OCI-LY3 (cell line): Measurements from ENCODE around the gene CFAP251.
"Not testable (repeated sequence)": the region's sequence is repeated elsewhere in the genome, so short reads cannot be mapped to it uniquely, and the experiment has no call there.

ENCODE experiments used
- H2AFZ ChIP-seq: fragments of 200-600, 300-600 bp; shearing (Covaris generic); 2 replicates; pipeline ENCODE4 v1.6.0; 2014; ENCODE audit warnings: antibody characterized with exemption, low read depth, low read length
- H3K27ac ChIP-seq: fragments of 200-600, 300-600 bp; sonication (generic); 2 replicates; pipeline ENCODE4 v1.5.1; 2014; ENCODE audit warnings: mild to moderate bottlenecking, low read length, moderate library complexity, mixed read lengths
- H3K27me3 ChIP-seq: fragments of 200-600, 300-600 bp; sonication (generic); 2 replicates; pipeline ENCODE4 v1.6.1; 2014; ENCODE audit warnings: low read depth, low read length, mixed read lengths
- H3K36me3 ChIP-seq: fragments of 200-600, 300-600 bp; sonication (generic); replicated peaks from 2 replicates; pipeline ENCODE3; 2014; ENCODE audit warnings: low read depth, low read length, mixed read lengths
- H3K4me1 ChIP-seq: fragments of 300-600, 200-600 bp; sonication (generic); 2 replicates; pipeline ENCODE4 v1.6.1; 2014; ENCODE audit warnings: low read length, mixed read lengths
- H3K4me2 ChIP-seq: fragments of 200-600, 300-600 bp; sonication (generic); 2 replicates; pipeline ENCODE4 v1.6.1; 2014; ENCODE audit warnings: low read length, mixed read lengths
- H3K4me3 ChIP-seq: fragments of 300-600, 200-600 bp; sonication (generic); 2 replicates; pipeline ENCODE4 v1.5.1; 2014; ENCODE audit warnings: antibody characterized with exemption, mild to moderate bottlenecking, low read length, moderate library complexity
- H3K79me2 ChIP-seq: fragments of 300-600, 200-600 bp; shearing (Covaris generic); 2 replicates; pipeline ENCODE4 v1.6.1; 2014; ENCODE audit warnings: mild to moderate bottlenecking, low read length, mixed read lengths
- H3K9ac ChIP-seq: fragments of 300-600, 200-600 bp; shearing (Covaris generic); 2 replicates; pipeline ENCODE4 v1.6.0; 2014; ENCODE audit warnings: mild to moderate bottlenecking, low read length, moderate library complexity
- H3K9me3 ChIP-seq: fragments of 200-600, 300-600 bp; shearing (Covaris generic); 2 replicates; pipeline ENCODE4 v1.6.1; 2014; ENCODE audit warnings: low read length, mixed read lengths; ENCODE audit not compliant: insufficient read depth
- H4K20me1 ChIP-seq: fragments of 200-600, 300-600 bp; sonication (generic); 2 replicates; pipeline ENCODE4 v1.6.1; 2016; ENCODE audit warnings: low read length, mixed read lengths; ENCODE audit not compliant: insufficient read depth
- CTCF ChIP-seq: fragments of 200-600, 300-600 bp; sonication (generic); IDR thresholded peaks from 2 replicates; pipeline ENCODE4 v1.5.1; 2014; ENCODE audit warnings: antibody characterized with exemption, low read length, low read depth
- EZH2phosphoT487 ChIP-seq: fragments of 200-600 bp; shearing (Covaris generic); IDR thresholded peaks from 2 replicates; pipeline ENCODE4 v1.6.1; 2018; ENCODE audit warnings: antibody characterized with exemption, mixed run types, low read depth

Gene CFAP251

GRCh38 chr12:121888083-121888477, 30.3 kb upstream of the CFAP251 start:
- no peaks in the 10 kb centered on the region for H4K20me1 ChIP-seq
- peak overlapping the region; percentile 70 for H3K9ac ChIP-seq
- peak overlapping the region; percentile 37 for H3K27ac ChIP-seq
- H3K27me3 ChIP-seq: no peaks in the 10 kb centered on the region
- peak overlapping the region; percentile 83 for H3K4me3 ChIP-seq
- peak overlapping the region; percentile 84 for H3K4me2 ChIP-seq
- TF ChIP-seq CTCF (no peak; the same call in 1 of the 2 replicates), EZH2phosphoT487 (no peak)
- H3K4me1 ChIP-seq: peaks cover 15% of the 10 kb centered on the region
- H3K9me3 ChIP-seq: no peaks in the 10 kb centered on the region
- H3K79me2 ChIP-seq: peaks cover 31% of the 10 kb centered on the region
- H2AFZ ChIP-seq: peak overlapping the region; percentile 88
- H3K36me3 ChIP-seq: no peaks in the 10 kb centered on the region

GRCh38 chr12:121888478-121889273, 29.7 kb upstream of the CFAP251 start, which contains the start of gene PSMD9:
TSS of gene PSMD9 (plus strand) at chr12:121888790. CDS start at chr12:121888857, 67 bp downstream.
- no peak for TF ChIP-seq EZH2phosphoT487
- TF ChIP-seq CTCF: peak; percentile 73
- H3K9me3 ChIP-seq: no peaks in the 10 kb centered on the region
- peak within 1 kb of the TSS; percentile 78 for H3K9ac ChIP-seq
- no peaks in the 10 kb centered on the region for H4K20me1 ChIP-seq
- H3K4me2 ChIP-seq: peak within 1 kb of the TSS; percentile 84
- no peaks in the 10 kb centered on the region for H3K27me3 ChIP-seq
- peak within 1 kb of the TSS; percentile 88 for H2AFZ ChIP-seq
- peak within 1 kb of the TSS; percentile 83 for H3K4me3 ChIP-seq
- peaks cover 21% of the 10 kb centered on the region for H3K4me1 ChIP-seq
- peaks cover 37% of the 10 kb centered on the region for H3K79me2 ChIP-seq
- no peaks in the 10 kb centered on the region for H3K36me3 ChIP-seq
- H3K27ac ChIP-seq: peak within 1 kb of the TSS; percentile 78

- Histone ChIP-seq H3K4me3 (peak overlapping the region; percentile 83), H3K9ac (peak overlapping the region; percentile 78), H4K20me1 (no peaks in the 10 kb centered on the region), H3K9me3 (no peaks in the 10 kb centered on the region), H3K27ac (peak overlapping the region; percentile 78), H3K4me2 (peak overlapping the region; percentile 83), H3K4me1 (peaks cover 27% of the 10 kb centered on the region), H3K79me2 (peaks cover 41% of the 10 kb centered on the region), H3K27me3 (no peaks in the 10 kb centered on the region), H3K36me3 (no peaks in the 10 kb centered on the region), H2AFZ (no peak overlapping the region)
- TF ChIP-seq EZH2phosphoT487 (no peak), CTCF (no peak)
Observed at GRCh38 chr12:121889274-121889624, 29.1 kb upstream of the CFAP251 start.

- peak overlapping the region; percentile 78 for H3K9ac ChIP-seq
- not testable (repeated sequence) for H3K36me3 ChIP-seq, H4K20me1 ChIP-seq, H3K9me3 ChIP-seq, H3K27ac ChIP-seq, H3K27me3 ChIP-seq, H2AFZ ChIP-seq
- H3K79me2 ChIP-seq: peaks cover 41% of the 10 kb centered on the region
- peaks cover 30% of the 10 kb centered on the region for H3K4me1 ChIP-seq
- H3K4me3 ChIP-seq: peak overlapping the region; percentile 83
- H3K4me2 ChIP-seq: peak overlapping the region; percentile 83
Observed at GRCh38 chr12:121889661-121890060, 28.7 kb upstream of the CFAP251 start.
